Colonic mucosa (tissue), 4 donors: Measurements from ENCODE around the gene ASTL. TPM values are rescaled to one million over a fixed set of nuclear protein-coding genes. Genes with fewer than 3 reads are reported as not detected.

ENCODE experiments used
- DNase-seq: peaks from one replicate; pipeline ENCODE4 v3.0.0-alpha.2; 2020
- H3K27ac ChIP-seq: fragments of 200-600 bp; one replicate; pipeline ENCODE4 v1.8.0; 2021
- H3K27me3 ChIP-seq: fragments of 200-600 bp; one replicate; pipeline ENCODE4 v1.8.0; 2021
- H3K36me3 ChIP-seq: fragments of 200-600 bp; one replicate; pipeline ENCODE4 v1.8.0; 2021
- H3K4me1 ChIP-seq: fragments of 200-600 bp; one replicate; pipeline ENCODE4 v1.8.0; 2021; ENCODE audit warnings: mild to moderate bottlenecking
- H3K4me3 ChIP-seq: fragments of 200-600 bp; one replicate; pipeline ENCODE4 v1.8.0; 2021
- H3K9ac ChIP-seq, 2 donors: one replicate each; pipeline ENCODE4 v1.7.0; 2013; ENCODE audit warnings: control low read depth in 2 of 2, low read depth in 2 of 2, low read length in 2 of 2
- H3K9me3 ChIP-seq: fragments of 200-600 bp; one replicate; pipeline ENCODE4 v1.8.0; 2021
- intact Hi-C: fragments of 100-400 bp; cut with DNase I; formaldehyde crosslinking; loops from one replicate; pipeline ENCODE4 v1.14.1; 2022
- total RNA-seq, 2 donors: library from RNA; stranded (reverse); fragmentation: NEBNext Ultra II Directional in 1 of 2; extraction: Animal tissue kit (Norgen Biotek cat#: 25700) in 1 of 2; gene quantifications; one replicate each; pipeline ENCODE4 v1.2.1, GENCODE V29; 2021
- TF ChIP-seq, protein P1 (sequence below): fragments of 200-600 bp; IDR thresholded peaks from one replicate; pipeline ENCODE4 v1.8.0; 2022; ENCODE audit warnings: antibody characterized with exemption, mild to moderate bottlenecking
- donor health status: healthy.
- donor health status: DM: no; HTN: no; CAD: no.
- donor health status: DM: no; HTN: no; CAD: no.

ASTL gene
- total RNA-seq, 2 donors from 2014 or later, result 0.82 TPM; not detected in 1

DNA sequence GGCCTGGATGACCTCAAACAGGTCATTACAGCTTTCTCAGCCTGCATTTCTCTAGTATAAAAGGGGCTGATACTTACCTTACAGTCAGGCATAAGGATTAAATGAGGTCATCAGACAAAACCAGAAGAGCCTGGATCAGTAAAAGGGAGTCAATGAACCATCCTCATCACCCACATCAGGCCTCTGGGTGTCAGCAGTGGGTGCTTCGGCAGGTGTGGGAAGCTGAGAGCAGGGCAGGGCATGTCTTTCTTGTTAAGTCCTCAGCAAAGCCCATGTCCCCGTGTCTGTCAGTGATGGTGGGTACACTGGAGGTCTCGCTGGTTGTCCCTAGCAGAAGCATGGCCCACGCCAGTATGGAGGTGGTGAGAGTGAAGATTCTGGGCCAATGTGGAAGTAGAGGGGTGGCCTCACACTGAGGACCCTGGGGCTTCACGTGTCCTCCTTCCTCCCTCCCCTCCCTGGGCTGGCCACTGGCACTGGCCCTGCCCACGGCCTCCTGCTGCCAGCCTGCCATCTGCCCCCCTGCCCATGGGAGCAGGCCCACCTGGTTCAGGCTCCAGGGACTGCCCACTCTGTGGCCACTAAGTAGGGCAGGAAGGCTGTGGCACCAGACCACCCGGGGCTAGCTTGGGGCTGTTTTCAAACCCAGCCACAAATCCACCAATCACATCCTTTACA, 26.3 kb downstream of the ASTL start:
- Histone ChIP-seq H3K27ac (no peak overlapping the region), H3K4me1 (no peaks in the 10 kb centered on the region), H3K9me3 (no peaks in the 10 kb centered on the region), H3K4me3 (no peak overlapping the region), H3K9ac (no peak overlapping the region), H3K27me3 (peaks cover 8% of the 10 kb centered on the region), H3K36me3 (no peaks in the 10 kb centered on the region)
- TF ChIP-seq, protein P1, sequence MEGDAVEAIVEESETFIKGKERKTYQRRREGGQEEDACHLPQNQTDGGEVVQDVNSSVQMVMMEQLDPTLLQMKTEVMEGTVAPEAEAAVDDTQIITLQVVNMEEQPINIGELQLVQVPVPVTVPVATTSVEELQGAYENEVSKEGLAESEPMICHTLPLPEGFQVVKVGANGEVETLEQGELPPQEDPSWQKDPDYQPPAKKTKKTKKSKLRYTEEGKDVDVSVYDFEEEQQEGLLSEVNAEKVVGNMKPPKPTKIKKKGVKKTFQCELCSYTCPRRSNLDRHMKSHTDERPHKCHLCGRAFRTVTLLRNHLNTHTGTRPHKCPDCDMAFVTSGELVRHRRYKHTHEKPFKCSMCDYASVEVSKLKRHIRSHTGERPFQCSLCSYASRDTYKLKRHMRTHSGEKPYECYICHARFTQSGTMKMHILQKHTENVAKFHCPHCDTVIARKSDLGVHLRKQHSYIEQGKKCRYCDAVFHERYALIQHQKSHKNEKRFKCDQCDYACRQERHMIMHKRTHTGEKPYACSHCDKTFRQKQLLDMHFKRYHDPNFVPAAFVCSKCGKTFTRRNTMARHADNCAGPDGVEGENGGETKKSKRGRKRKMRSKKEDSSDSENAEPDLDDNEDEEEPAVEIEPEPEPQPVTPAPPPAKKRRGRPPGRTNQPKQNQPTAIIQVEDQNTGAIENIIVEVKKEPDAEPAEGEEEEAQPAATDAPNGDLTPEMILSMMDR, result no peak
- intact Hi-C loops, result loop anchor here (10.0 kb wide), 1 partner anchor 87 kb away; no protein-coding TSS in a partner anchor
- DNase-seq, result no peak

DNA sequence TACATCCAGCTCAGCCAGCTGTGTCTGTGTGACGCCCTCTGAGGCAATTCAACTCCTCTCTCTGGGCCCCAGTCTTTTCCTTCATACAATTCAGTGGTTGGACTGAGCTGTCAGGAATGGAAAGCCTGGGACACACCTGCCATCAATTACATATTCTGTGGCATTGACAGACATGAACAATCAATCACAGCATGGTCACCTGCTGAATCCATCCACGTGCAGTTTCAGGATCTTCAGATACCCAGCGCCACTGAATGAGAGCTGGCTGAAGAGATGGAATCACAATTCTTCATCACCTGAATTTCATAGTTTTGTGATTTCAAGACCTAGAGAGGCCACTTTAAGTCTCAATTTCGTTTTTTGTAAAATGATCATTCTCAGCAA, 27.1 kb downstream of the ASTL start:
- Histone ChIP-seq H3K9me3 (no peaks in the 10 kb centered on the region), H3K27ac (no peak overlapping the region), H3K4me3 (no peak overlapping the region), H3K36me3 (no peaks in the 10 kb centered on the region), H3K27me3 (peaks cover 7% of the 10 kb centered on the region), H3K4me1 (no peaks in the 10 kb centered on the region), H3K9ac (no peak overlapping the region)
- intact Hi-C loops, result loop anchor here (10.0 kb wide), 1 partner anchor 86 kb away; no protein-coding TSS in a partner anchor
- TF ChIP-seq, protein P1, result no peak
- no peak for DNase-seq

DNA sequence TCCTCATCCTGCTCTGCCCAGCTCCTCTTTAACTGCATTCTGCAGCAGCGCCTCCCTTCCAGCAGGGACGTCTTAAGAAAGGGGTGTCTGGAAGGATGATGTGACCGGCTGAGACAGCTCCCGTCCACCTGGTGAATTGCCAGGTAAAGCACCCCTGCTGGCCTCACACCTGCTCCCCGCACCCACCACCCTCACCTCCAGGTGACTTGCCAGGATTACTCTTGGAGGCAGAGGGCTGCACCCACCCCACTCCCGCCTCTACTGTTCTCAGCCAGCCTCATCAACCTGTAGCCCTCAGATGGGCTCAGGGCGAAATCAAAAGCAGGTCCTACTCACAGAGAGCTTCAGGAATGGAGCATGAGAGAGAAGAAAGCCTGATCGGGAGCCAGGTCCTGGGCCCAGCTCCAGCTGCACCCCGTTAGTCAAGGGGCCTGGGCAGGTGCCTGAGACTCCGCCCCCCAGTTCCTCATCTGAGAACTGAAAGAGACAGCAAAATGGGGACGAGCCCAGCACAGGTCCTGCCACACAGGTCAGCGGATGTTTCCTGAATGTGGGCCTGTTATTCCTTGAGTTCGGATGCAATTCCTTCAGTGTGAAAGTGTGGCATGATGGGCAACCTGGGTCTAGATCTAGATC, 27.6 kb downstream of the ASTL start:
- Histone ChIP-seq H3K9me3 (no peaks in the 10 kb centered on the region), H3K9ac (no peak overlapping the region), H3K27me3 (peaks cover 2% of the 10 kb centered on the region), H3K27ac (no peak overlapping the region), H3K4me3 (no peak overlapping the region), H3K4me1 (no peaks in the 10 kb centered on the region), H3K36me3 (no peaks in the 10 kb centered on the region)
- no peak for DNase-seq
- intact Hi-C loops, result loop anchor here (10.0 kb wide), 1 partner anchor 86 kb away; no protein-coding TSS in a partner anchor
- TF ChIP-seq, protein P1, result no peak

GRCh38 chr2:96109931-96110511, 28.3 kb downstream of the ASTL start:
- Histone ChIP-seq H3K4me3 (no peak overlapping the region), H3K4me1 (no peaks in the 10 kb centered on the region), H3K36me3 (no peaks in the 10 kb centered on the region), H3K9ac (no peak overlapping the region), H3K27ac (no peak overlapping the region), H3K27me3 (no peaks in the 10 kb centered on the region), H3K9me3 (no peaks in the 10 kb centered on the region)
- intact Hi-C loops, result loop anchor here (10.0 kb wide), 1 partner anchor 85 kb away; no protein-coding TSS in a partner anchor
- TF ChIP-seq, protein P1, result no peak
- no peak for DNase-seq

DNA sequence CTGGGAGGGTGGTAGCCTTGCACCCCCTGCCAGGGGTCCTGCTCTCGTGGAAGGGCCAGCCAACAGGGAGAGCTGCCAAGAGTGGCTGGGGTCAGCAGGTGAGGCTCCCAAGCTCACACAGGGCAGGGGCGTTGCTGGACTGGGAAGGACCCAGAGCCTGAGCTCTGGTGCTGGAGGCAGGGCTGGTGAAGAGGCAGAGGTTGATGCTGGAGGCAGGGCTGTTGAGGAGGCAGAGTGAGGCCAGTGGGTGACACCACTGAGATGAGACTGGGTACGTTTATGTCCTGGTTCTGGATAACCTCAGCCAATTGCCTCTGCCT, 29.0 kb downstream of the ASTL start:
- no peaks in the 10 kb centered on the region for H3K4me1 ChIP-seq
- no peaks in the 10 kb centered on the region for H3K9me3 ChIP-seq
- no peak for DNase-seq
- TF ChIP-seq, protein P1, result no peak
- no peak overlapping the region for H3K9ac ChIP-seq
- H3K27me3 ChIP-seq, result no peaks in the 10 kb centered on the region
- H3K36me3 ChIP-seq, result no peaks in the 10 kb centered on the region
- no peak overlapping the region for H3K27ac ChIP-seq
- intact Hi-C loops, result no loop called here
- H3K4me3 ChIP-seq, result no peak overlapping the region
